A549 (cell line): ENCODE data around the gene OSBPL6.

Source experiments
- CBX8 ChIP-seq: fragments of 200-600 bp; sonication (generic); IDR thresholded peaks from 2 replicates; pipeline ENCODE4 v1.6.1; 2016
- CEBPB ChIP-seq, 2 experiments: fragments of >200 bp in 1 of 2; sonication (Bioruptor Twin) in 1 of 2; formaldehyde crosslinking in 1 of 2; IDR thresholded peaks; 2 replicates each; pipeline ENCODE4 v1.6.1; 2012 to 2016
- CHD4 ChIP-seq: fragments of 200-600 bp; sonication (generic); IDR thresholded peaks from 2 replicates; pipeline ENCODE4 v1.6.1; 2016; ENCODE audit warnings: antibody characterized with exemption, mild to moderate bottlenecking, borderline replicate concordance
- CTCF ChIP-seq: fragments of >200 bp; sonication (Bioruptor Twin); formaldehyde crosslinking; IDR thresholded peaks from 3 replicates; pipeline ENCODE4 v1.5.1; 2016
- JUNB ChIP-seq: fragments of >200 bp; sonication (Bioruptor Twin); formaldehyde crosslinking; IDR thresholded peaks from 2 replicates; pipeline ENCODE4 v1.6.1; 2016
- MAX ChIP-seq: IDR thresholded peaks from 2 replicates; pipeline ENCODE4 v1.6.1; 2012
- POLR2A ChIP-seq: IDR thresholded peaks from 2 replicates; pipeline ENCODE4 v1.6.1; 2012; ENCODE audit warnings: mild to moderate bottlenecking, low read length
- RAD21 ChIP-seq, 2 experiments: fragments of >200 bp in 1 of 2; sonication (Bioruptor Twin) in 1 of 2; formaldehyde crosslinking in 1 of 2; IDR thresholded peaks in 1 of 2; conservative IDR thresholded peaks in 1 of 2; 2 replicates in 1 of 2; 3 replicates in 1 of 2; pipeline ENCODE4 v1.6.1; 2012 to 2018; ENCODE audit warnings: inconsistent platforms in 1 of 2
- USF2 ChIP-seq: fragments of 450-650 bp; IDR thresholded peaks from 2 replicates; pipeline ENCODE4 v1.6.1; 2014; ENCODE audit warnings: antibody characterized with exemption
- ZSCAN20 ChIP-seq: fragments of 250-450 bp; sonication (Bioruptor Pico); IDR thresholded peaks from 2 replicates; pipeline ENCODE4 v1.8.0; 2022; ENCODE audit warnings: mild to moderate bottlenecking, moderate library complexity

GRCh38 chr2:178230396-178230795, 36.1 kb downstream of the OSBPL6 start:
- TF ChIP-seq CTCF (no peak), JUNB (no peak), USF2 (no peak), CEBPB (IDR thresholded peaks at IDR 0.05) (no peak), POLR2A (no peak), RAD21 (conservative IDR thresholded peaks at IDR 0.05 in 1 of 2, IDR thresholded peaks at IDR 0.05 in 1 of 2) (no peak), CHD4 (no peak), CBX8 (no peak), MAX (no peak), ZSCAN20 (CRISPR knock-in tag) (no peak)
